Neuron (in vitro differentiated cells): ENCODE data around the gene AWAT2.

Source experiments
- H2AFZ ChIP-seq: one replicate; pipeline ENCODE4 v1.6.1; 2013; ENCODE audit warnings: low read depth, mild to moderate bottlenecking, inconsistent platforms, low read length, moderate library complexity
- H3K27me3 ChIP-seq: one replicate; pipeline ENCODE4 v1.6.1; 2013; ENCODE audit warnings: low read length; ENCODE audit not compliant: insufficient read depth
- H3K36me3 ChIP-seq: one replicate; pipeline ENCODE4 v1.6.1; 2013; ENCODE audit warnings: low read length; ENCODE audit not compliant: insufficient read depth
- H3K4me1 ChIP-seq: one replicate; pipeline ENCODE4 v1.6.1; 2013; ENCODE audit warnings: low read length; ENCODE audit not compliant: insufficient read depth
- H3K4me3 ChIP-seq: 2 replicates; pipeline ENCODE4 v1.5.1; 2013; ENCODE audit warnings: mild to moderate bottlenecking, low read length, moderate library complexity
- H3K9me3 ChIP-seq: one replicate; pipeline ENCODE4 v1.6.1; 2013; ENCODE audit warnings: low read length

AWAT2 gene

DNA sequence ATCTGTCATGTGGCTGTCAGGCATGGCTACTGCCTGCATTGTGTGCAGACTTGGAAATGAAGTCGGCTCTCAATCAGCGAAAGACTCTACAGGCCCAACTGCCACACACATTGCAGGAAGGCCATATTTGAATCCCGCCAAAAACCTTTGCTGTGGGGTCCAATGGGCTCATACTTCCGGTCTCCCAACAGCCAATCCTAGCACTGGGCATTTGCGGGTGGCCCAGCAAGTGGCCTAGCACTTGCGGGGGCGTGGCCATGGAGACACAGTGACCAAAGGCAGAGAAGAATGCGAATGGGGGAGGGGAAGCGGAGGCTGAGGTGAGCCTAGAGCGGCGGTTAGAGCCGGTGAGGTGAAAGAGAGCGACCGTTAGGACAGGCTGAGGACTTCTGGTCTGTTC lies 12.3 kb upstream of the AWAT2 start, which contains the start of gene OTUD6A:
Gene OTUD6A (plus strand): TSS at position 382 of the 400 bp plus-strand sequence. CDS start 68 bp downstream, outside the sequence.
- Histone ChIP-seq H3K36me3 (no peaks in the 10 kb centered on the region), H2AFZ (no peak within 1 kb of the TSS), H3K9me3 (no peaks in the 10 kb centered on the region), H3K4me1 (no peaks in the 10 kb centered on the region), H3K27me3 (peaks cover 3% of the 10 kb centered on the region), H3K4me3 (no peak within 1 kb of the TSS)

DNA sequence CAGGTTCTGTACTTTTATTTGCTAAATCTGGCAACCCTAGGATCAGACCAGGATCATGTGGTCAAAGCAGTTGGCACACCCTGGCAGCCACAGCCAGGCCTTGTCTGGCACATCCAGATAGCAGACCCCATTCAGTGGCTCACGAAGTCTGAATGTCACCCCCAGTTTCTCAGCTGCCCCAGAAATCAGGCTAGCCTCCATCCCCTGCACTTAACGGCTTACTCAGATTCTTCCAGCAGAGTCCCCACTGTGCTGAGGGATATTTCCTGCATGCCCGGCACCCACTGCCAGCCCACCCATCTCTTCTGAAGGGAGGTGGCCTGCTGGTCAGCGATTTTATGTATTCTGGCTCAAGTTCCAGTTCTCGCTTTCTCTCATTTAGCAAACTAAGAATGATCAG lies 4.7 kb upstream of the AWAT2 start:
- Histone ChIP-seq H3K9me3 (no peaks in the 10 kb centered on the region), H3K36me3 (no peaks in the 10 kb centered on the region), H2AFZ (no peak overlapping the region), H3K4me1 (no peaks in the 10 kb centered on the region), H3K27me3 (no peaks in the 10 kb centered on the region), H3K4me3 (no peak overlapping the region)

DNA sequence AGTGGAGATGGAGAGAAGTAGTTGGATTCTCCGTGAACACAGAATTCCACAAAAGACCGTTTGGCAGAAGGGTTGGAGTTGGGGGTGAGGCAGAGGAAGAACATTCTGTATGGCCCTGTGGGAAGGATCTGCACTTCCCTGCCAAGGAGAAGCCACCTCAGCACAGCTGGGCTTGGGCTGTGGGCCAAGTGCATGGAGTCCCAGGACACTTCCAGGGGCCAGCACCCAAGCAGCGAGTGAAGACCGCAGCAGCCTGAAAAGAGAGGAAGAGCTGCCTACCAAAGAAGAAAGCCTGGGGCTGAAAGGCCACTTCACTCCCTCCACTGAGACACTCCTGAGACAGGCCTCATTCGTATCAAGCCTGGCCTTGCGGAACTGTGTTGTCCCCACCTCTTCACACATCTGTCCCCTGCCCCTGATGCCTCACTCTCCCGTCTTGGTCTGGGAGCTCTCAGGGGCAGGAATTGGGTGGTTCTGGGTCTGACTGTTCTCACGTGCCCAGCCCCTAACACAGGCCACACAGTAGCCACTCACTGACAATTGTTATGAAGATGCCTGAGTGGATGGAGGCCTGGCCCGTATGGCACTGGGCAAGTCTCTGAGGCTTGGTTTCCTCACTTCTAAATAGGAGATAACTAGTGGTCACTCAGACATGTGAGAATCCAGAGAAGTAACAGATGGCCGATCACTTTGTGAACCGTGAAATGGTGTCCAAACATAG lies 3.3 kb upstream of the AWAT2 start:
- Histone ChIP-seq H3K4me1 (no peaks in the 10 kb centered on the region), H3K4me3 (no peak overlapping the region), H3K36me3 (no peaks in the 10 kb centered on the region), H2AFZ (no peak overlapping the region), H3K9me3 (no peaks in the 10 kb centered on the region), H3K27me3 (no peaks in the 10 kb centered on the region)

DNA sequence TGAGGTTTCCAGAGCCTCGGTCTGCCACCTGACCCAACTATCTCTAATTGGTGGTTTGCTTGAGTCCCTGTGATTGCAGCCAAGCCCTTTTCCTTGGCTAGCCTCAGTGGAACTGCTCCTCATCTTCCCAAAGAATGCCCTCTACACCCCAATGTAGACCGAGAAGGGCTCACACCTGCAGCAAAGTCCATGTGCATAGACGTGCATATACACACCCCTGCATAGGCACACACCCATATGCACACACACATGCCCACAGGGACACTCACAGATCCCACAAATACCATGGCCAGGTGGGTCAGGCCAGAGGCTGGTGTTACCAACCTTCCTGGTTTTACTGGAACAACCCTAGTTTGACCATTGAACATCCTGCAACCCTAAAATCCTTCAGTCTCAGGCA lies 332 bp downstream of the AWAT2 start:
- H3K27me3 ChIP-seq = peaks cover 2% of the 10 kb centered on the region
- no peak overlapping the region for H3K4me3 ChIP-seq
- no peaks in the 10 kb centered on the region for H3K4me1 ChIP-seq
- H3K9me3 ChIP-seq = no peaks in the 10 kb centered on the region
- no peak overlapping the region for H2AFZ ChIP-seq
- H3K36me3 ChIP-seq = no peaks in the 10 kb centered on the region

DNA sequence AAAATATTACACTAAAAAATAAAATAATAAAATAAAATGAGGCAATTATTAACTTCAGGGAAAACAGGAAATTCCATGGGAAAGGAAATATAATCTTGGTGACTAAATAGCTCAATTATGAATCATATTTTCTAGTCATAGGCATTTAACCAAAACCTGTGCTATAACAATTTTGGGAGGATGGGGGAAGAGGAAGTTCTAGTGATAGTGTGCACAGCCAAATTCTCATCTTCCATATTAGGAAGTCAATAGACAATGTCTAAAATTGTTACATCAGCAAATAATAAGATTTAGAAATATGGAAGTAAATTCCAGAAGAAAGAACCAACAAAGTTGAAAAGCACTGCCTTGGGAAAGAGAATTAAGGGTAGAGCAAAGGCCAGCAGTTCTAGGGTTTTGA lies 2.8 kb downstream of the AWAT2 start:
- Histone ChIP-seq H3K4me3 (no peak overlapping the region), H3K27me3 (peaks cover 2% of the 10 kb centered on the region), H3K9me3 (no peaks in the 10 kb centered on the region), H3K4me1 (no peaks in the 10 kb centered on the region), H2AFZ (no peak overlapping the region), H3K36me3 (no peaks in the 10 kb centered on the region)

DNA sequence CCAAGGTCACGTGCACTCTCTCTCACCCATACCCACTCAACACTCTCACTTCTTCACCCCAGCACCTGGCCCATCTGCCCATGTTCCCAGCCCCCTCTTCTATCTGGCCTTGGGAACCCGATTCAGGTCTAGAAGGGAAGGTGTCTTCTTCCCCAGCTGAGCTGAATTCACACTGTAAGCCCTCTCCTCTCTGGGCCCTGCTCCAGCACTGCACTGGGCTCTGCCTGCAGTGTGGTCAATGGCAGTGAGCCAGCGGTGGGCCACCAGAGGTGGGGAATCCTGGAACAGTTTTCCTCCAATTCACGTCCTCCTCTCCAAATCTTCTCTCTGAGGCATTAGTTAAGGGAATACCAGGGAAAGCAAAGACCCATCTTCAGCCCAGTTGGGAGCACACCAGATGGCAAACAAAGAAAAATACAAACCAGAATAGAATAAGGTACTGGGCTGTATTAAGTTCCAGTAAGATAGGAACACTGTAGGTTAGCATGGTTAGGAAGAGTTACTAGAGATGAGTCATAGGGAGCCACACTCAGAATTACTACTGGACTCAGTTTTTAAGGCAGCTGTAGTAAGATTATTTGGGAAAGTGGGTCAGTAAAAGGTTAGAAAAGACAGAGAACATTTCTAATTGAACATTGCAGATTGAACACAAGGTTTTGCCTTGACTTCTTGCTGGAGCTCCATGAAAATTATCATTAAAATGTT lies 5.0 kb downstream of the AWAT2 start:
- Histone ChIP-seq H3K4me3 (no peak overlapping the region), H3K27me3 (peaks cover 8% of the 10 kb centered on the region), H3K4me1 (no peaks in the 10 kb centered on the region), H3K36me3 (no peaks in the 10 kb centered on the region), H3K9me3 (no peaks in the 10 kb centered on the region), H2AFZ (no peak overlapping the region)

DNA sequence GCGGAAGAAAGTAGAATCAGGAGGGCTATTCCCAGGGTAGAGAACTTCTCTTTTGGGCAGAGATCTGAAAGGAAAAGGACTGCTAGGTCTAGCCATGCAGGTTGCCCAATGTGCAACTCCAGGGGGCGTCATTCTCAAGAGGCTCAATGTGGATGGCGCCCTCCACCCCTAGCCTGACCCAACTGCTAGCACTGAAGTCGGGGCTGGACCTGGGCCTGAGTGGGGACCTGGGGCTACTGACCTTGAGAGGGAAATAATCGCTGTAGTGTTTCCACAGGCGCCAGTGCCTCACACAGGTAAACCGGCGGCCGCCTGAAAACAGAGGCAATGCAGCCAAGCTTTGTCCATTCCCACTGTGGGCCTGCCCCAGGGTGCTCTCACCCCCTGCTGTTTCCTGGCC lies 6.1 kb downstream of the AWAT2 start:
- Histone ChIP-seq H3K9me3 (no peaks in the 10 kb centered on the region), H3K27me3 (peaks cover 8% of the 10 kb centered on the region), H2AFZ (no peak overlapping the region), H3K36me3 (no peaks in the 10 kb centered on the region), H3K4me1 (no peaks in the 10 kb centered on the region), H3K4me3 (no peak overlapping the region)

DNA sequence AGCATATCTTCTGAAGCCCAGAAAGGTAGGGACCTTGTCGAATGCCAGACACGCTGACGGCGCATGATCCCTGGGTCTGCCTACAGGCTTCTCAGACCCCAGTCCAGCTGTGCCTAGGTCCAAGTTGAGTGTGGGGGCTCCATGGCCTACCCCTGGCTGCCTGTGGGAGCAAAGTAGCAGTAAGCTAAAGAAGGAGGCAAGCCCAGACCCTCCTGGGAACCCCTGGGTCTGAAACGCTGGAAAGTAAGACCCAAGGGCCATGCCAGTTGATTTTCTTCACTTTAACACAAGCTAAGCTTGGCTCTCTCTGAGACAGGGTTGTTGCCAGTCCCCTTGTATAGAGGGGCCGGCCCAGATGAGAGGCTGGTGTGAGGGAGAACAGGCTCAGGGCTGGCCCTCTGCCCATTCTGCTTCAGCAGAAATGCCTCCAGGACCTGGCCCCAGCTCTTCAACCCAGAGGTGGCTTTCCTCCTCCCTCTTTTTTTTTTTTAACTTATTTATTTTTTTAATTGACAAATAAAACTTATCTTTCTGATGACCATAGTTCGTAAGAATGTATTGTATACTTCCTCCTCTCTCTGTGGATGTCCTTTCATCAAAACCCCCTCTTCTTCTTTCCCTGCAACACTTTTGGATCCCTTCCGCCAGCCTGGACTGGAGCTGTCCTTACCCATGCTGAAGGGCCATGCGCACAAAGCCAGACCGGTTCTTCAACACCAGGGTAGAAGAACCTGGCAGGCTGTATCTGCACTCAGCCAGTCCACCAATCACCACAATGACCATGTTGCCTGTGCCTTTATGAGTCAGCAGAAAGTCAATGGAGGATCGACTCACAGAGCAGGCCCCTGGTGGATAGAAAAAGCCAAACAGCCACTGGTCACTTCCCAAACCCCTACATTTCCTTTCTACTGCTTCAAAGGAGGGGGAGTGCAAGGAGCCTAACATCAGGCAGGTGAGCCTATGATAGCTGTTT lies 7.1 kb downstream of the AWAT2 start:
- no peaks in the 10 kb centered on the region for H3K9me3 ChIP-seq
- no peak overlapping the region for H3K4me3 ChIP-seq
- H3K36me3 ChIP-seq = no peaks in the 10 kb centered on the region
- no peak overlapping the region for H2AFZ ChIP-seq
- H3K4me1 ChIP-seq = no peaks in the 10 kb centered on the region
- peaks cover 8% of the 10 kb centered on the region for H3K27me3 ChIP-seq

DNA sequence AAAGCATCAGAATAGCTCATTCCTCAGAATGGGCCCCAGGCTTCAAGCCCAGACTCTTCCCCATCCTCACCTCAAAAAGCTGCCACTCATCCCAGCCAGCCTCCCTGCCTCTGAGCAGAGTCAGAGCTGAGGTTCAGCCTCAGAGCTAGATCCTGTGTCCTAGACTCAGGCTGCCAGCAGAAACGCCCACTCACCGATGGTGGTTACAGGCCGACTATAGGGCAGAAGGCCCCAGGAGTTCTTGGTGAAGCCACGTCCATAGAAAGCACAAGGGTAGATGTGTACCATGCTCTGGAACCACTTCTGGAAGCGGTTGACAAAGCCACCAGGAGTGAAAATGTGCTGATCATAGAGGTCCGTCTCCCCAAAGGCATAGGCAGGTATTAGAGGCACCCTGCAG lies 7.7 kb downstream of the AWAT2 start:
- Histone ChIP-seq H3K27me3 (peaks cover 5% of the 10 kb centered on the region), H3K9me3 (no peaks in the 10 kb centered on the region), H3K36me3 (no peaks in the 10 kb centered on the region), H3K4me1 (no peaks in the 10 kb centered on the region), H2AFZ (no peak overlapping the region), H3K4me3 (no peak overlapping the region)

DNA sequence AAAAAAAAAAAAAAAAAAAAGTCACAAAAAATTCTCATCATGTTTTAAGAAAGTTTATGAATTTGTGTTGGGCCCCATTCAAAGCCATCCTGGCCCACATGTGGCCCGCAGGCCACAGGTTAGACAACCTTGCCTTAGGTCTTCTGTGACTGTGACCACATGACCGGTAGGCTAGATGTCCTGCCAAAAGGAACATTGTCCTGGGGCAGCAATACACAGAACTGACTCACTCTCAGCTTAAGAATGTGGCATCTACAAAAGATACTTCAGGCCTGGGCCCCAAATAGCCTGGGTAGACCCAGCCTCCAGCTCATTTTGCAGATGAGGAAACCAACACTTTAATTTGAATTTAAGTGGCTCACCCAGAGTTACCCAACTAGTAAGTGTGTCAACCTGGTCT lies 10.0 kb downstream of the AWAT2 start:
- H3K4me1 ChIP-seq = no peaks in the 10 kb centered on the region
- H3K4me3 ChIP-seq = no peak overlapping the region
- H3K9me3 ChIP-seq = no peaks in the 10 kb centered on the region
- H2AFZ ChIP-seq = no peak overlapping the region
- peaks cover 5% of the 10 kb centered on the region for H3K27me3 ChIP-seq
- H3K36me3 ChIP-seq = no peaks in the 10 kb centered on the region

DNA sequence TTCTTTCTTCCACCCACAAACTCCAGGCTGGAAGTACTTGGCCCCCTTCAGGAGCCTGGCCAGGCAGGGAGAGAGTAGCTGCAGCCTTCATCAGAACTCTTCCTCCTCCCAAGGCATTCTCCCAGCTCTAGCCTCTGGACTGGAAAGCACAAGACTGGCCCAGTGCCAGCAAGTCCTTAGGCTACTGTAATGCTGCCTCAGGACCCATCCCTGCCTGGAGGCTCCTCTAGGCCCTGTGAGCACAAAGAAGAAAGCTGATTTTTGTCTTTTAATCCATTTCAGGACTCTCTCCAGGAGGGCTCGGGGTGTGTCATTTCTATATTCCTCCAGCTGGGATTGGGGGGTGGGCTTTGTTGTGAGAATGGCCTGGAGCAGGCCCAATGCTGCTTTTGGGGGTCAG lies 10.8 kb downstream of the AWAT2 start:
- H2AFZ ChIP-seq = no peak overlapping the region
- no peaks in the 10 kb centered on the region for H3K9me3 ChIP-seq
- no peak overlapping the region for H3K4me3 ChIP-seq
- H3K27me3 ChIP-seq = peaks cover 5% of the 10 kb centered on the region
- H3K36me3 ChIP-seq = no peaks in the 10 kb centered on the region
- H3K4me1 ChIP-seq = no peaks in the 10 kb centered on the region

DNA sequence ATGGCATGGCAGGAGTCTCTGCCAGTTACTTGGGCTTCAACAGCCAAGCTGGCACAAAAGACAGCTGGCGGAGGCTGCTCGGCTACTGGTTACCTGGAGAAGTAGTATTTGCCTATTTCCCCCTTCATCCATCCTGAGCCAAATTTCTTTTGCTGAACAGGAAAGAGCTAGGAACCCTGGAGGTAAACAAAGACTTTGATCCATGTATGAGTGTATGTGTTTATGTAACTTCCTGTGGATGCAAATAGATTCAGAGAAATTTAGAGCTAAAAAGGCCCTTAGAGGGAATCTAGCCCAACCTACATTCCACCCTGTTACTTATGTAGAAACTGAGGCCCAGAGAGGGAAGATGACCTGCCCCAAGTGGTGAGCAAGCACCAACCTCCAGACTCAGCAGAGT lies 11.2 kb downstream of the AWAT2 start:
- H3K9me3 ChIP-seq = no peaks in the 10 kb centered on the region
- no peaks in the 10 kb centered on the region for H3K4me1 ChIP-seq
- H2AFZ ChIP-seq = no peak overlapping the region
- H3K36me3 ChIP-seq = no peaks in the 10 kb centered on the region
- peaks cover 5% of the 10 kb centered on the region for H3K27me3 ChIP-seq
- no peak overlapping the region for H3K4me3 ChIP-seq

DNA sequence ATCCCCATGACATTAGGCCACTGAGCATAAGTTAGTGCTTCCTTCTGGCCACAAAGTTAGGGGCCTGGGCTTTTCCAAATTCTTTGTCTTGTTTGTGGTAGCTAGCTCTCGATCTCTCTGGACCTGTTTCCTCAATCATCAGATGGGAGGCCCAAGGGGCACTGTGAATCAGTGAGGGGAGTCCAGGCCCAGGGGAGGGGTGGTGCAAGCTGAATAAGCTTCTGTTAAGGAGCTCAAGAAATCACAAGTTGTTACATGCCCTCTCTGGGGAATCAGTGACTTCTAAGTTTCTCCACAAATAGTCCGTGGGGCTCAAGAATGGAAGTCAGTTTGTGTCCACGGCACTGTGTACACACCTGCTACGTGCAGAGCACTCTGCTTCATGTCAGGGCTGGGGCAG lies 15.1 kb downstream of the AWAT2 start:
- Histone ChIP-seq H3K27me3 (no peaks in the 10 kb centered on the region), H2AFZ (no peak overlapping the region), H3K36me3 (no peaks in the 10 kb centered on the region), H3K4me3 (no peak overlapping the region), H3K4me1 (no peaks in the 10 kb centered on the region), H3K9me3 (no peaks in the 10 kb centered on the region)
